ENCODE measurements around the gene SOX6.

SOX6 gene

GRCh38 chr11:16182553-16182952 is 173.8 kb downstream of the SOX6 start:
- Histone ChIP-seq H3K27me3 (replicated peaks; ENCODE audit: control insufficient read depth, insufficient read depth, low read length) (no peaks in the 10 kb centered on the region), H3K4me3 (replicated peaks; ENCODE audit: low read depth, low read length) (no peak overlapping the region), H3K36me3 (ENCODE audit: control insufficient read depth, insufficient read depth, low read length) (no peaks in the 10 kb centered on the region)
- TF ChIP-seq CTCF (IDR thresholded peaks at IDR 0.05; ENCODE audit: insufficient read depth, low read length, poor library complexity, severe bottlenecking): no peak
- no peak for DNase-seq (ENCODE audit: extremely low read depth, insufficient read length)

GRCh38 chr11:16180868-16181267 is 175.5 kb downstream of the SOX6 start:
- Histone ChIP-seq H3K27me3 (replicated peaks; ENCODE audit: control insufficient read depth, insufficient read depth, low read length) (no peaks in the 10 kb centered on the region), H3K36me3 (ENCODE audit: control insufficient read depth, insufficient read depth, low read length) (no peaks in the 10 kb centered on the region), H3K4me3 (replicated peaks; ENCODE audit: low read depth, low read length) (no peak overlapping the region)
- DNase-seq (ENCODE audit: extremely low read depth, insufficient read length): no peak
- TF ChIP-seq CTCF (IDR thresholded peaks at IDR 0.05; ENCODE audit: insufficient read depth, low read length, poor library complexity, severe bottlenecking): no peak

- no peak for DNase-seq (ENCODE audit: extremely low read depth, insufficient read length)
- Histone ChIP-seq H3K4me3 (replicated peaks; ENCODE audit: low read depth, low read length) (no peak overlapping the region), H3K27me3 (replicated peaks; ENCODE audit: control insufficient read depth, insufficient read depth, low read length) (no peaks in the 10 kb centered on the region), H3K36me3 (ENCODE audit: control insufficient read depth, insufficient read depth, low read length) (no peaks in the 10 kb centered on the region)
- TF ChIP-seq CTCF (IDR thresholded peaks at IDR 0.05; ENCODE audit: insufficient read depth, low read length, poor library complexity, severe bottlenecking): no peak
Observed at GRCh38 chr11:16179676-16180075, 176.7 kb downstream of the SOX6 start.

- DNase-seq (ENCODE audit: extremely low read depth, insufficient read length): no peak
- Histone ChIP-seq H3K36me3 (ENCODE audit: control insufficient read depth, insufficient read depth, low read length) (no peaks in the 10 kb centered on the region), H3K4me3 (replicated peaks; ENCODE audit: low read depth, low read length) (no peak overlapping the region), H3K27me3 (replicated peaks; ENCODE audit: control insufficient read depth, insufficient read depth, low read length) (no peaks in the 10 kb centered on the region)
- no peak for TF ChIP-seq CTCF (IDR thresholded peaks at IDR 0.05; ENCODE audit: insufficient read depth, low read length, poor library complexity, severe bottlenecking)
Observed at GRCh38 chr11:16178273-16178672, 178.1 kb downstream of the SOX6 start.

- Histone ChIP-seq H3K36me3 (ENCODE audit: control insufficient read depth, insufficient read depth, low read length) (no peaks in the 10 kb centered on the region), H3K27me3 (replicated peaks; ENCODE audit: control insufficient read depth, insufficient read depth, low read length) (no peaks in the 10 kb centered on the region), H3K4me3 (replicated peaks; ENCODE audit: low read depth, low read length) (no peak overlapping the region)
- no peak for TF ChIP-seq CTCF (IDR thresholded peaks at IDR 0.05; ENCODE audit: insufficient read depth, low read length, poor library complexity, severe bottlenecking)
- DNase-seq (ENCODE audit: extremely low read depth, insufficient read length): no peak
Observed at GRCh38 chr11:16177688-16178087, 178.7 kb downstream of the SOX6 start.

GRCh38 chr11:16173798-16174197 is 182.5 kb downstream of the SOX6 start:
- H3K4me3 ChIP-seq (replicated peaks; ENCODE audit: low read depth, low read length): no peak overlapping the region
- DNase-seq (ENCODE audit: extremely low read depth, insufficient read length): no peak
- no peaks in the 10 kb centered on the region for H3K36me3 ChIP-seq (ENCODE audit: control insufficient read depth, insufficient read depth, low read length)
- no peak for TF ChIP-seq CTCF (IDR thresholded peaks at IDR 0.05; ENCODE audit: insufficient read depth, low read length, poor library complexity, severe bottlenecking)
- no peaks in the 10 kb centered on the region for H3K27me3 ChIP-seq (replicated peaks; ENCODE audit: control insufficient read depth, insufficient read depth, low read length)

All from GM06990 (cell line).